K562 (cell line): Measurements from ENCODE around the gene WWOX. TPM values are rescaled to one million over a fixed set of nuclear protein-coding genes. Genes with fewer than 3 reads are reported as not detected.

Experiments used
- ATAC-seq: fragments of 200-7000 bp; cut with Tn5 transposase; 3 replicates; pipeline ENCODE4 v1.9.1; 2020; ENCODE audit warnings: moderate library complexity
- BruUV-seq: library from RNA; stranded (reverse); fragments of 400-500 nt; replicated peaks from 2 replicates; lab custom pipeline; 2021; lab: Mats Ljungman, UMichigan
- CTCF ChIA-PET: fragments of 300-600 bp; formaldehyde crosslinking; extraction: SDS; loops from one replicate; lab custom pipeline; 2021; ENCODE audit warnings: low intra/inter-chr PET ratio; lab: Yijun Ruan, JAX
- POLR2A ChIA-PET: fragments of 300-600, 350-650 bp; sonication (Branson Sonifier 250); formaldehyde crosslinking; extraction: SDS; loops from one replicate; lab custom pipeline; 2021; ENCODE audit warnings: antibody characterized with exemption, inconsistent platforms; lab: Yijun Ruan, JAX
- DNase-seq, 4 experiments: peaks; one replicate each; pipeline versions ENCODE4 v3.0.0 to v3.0.0-alpha.2; 2011 to 2018; ENCODE audit warnings: low spot score in 3 of 4, mixed read lengths in 3 of 4; ENCODE audit errors: extremely low read depth in 1 of 4
- FAIRE-seq: peaks from 2 replicates; lab custom pipeline; 2011; peaks lifted over from hg19 to GRCh38; lab: Jason Lieb, UNC
- H2AFZ ChIP-seq: 2 replicates; pipeline ENCODE4 v1.6.0; 2011; ENCODE audit warnings: low read depth, low read length, control low read depth, inconsistent platforms
- H3K27ac ChIP-seq: fragments of 200-600 bp; 3 replicates; pipeline ENCODE4 v1.8.0; 2011; ENCODE audit warnings: low read depth, mild to moderate bottlenecking, control low read depth, inconsistent platforms, low read length, moderate library complexity, mixed read lengths; ENCODE audit errors: extremely low read depth
- H3K27me3 ChIP-seq, 2 experiments: fragments of 300-600 bp in 1 of 2; 2 replicates in 1 of 2; 3 replicates in 1 of 2; pipeline versions ENCODE4 v1.6.0 to v1.8.0; 2011; ENCODE audit warnings: inconsistent platforms in 2 of 2, low read length in 2 of 2, mild to moderate bottlenecking in 1 of 2, mixed read lengths in 1 of 2, moderate library complexity in 1 of 2; ENCODE audit not compliant: control insufficient read depth in 2 of 2, insufficient read depth in 2 of 2
- H3K36me3 ChIP-seq: fragments of 300-600 bp; 3 replicates; pipeline ENCODE4 v1.8.0; 2011; ENCODE audit warnings: mild to moderate bottlenecking, low read length, inconsistent platforms; ENCODE audit not compliant: control insufficient read depth, insufficient read depth
- H3K4me1 ChIP-seq, 2 experiments: fragments of 200-600 bp in 1 of 2; replicated peaks in 1 of 2; 2 replicates in 1 of 2; 3 replicates in 1 of 2; pipeline versions ENCODE4 v1.5.1 to v1.8.0; 2011; ENCODE audit warnings: inconsistent platforms in 2 of 2, low read length in 2 of 2, mild to moderate bottlenecking in 1 of 2, mixed read lengths in 1 of 2, moderate library complexity in 1 of 2; ENCODE audit not compliant: control insufficient read depth in 2 of 2, insufficient read depth in 2 of 2
- H3K4me2 ChIP-seq: 2 replicates; pipeline ENCODE4 v1.6.1; 2011; ENCODE audit warnings: low read length, control low read depth, inconsistent platforms, mixed read lengths; ENCODE audit not compliant: insufficient read depth
- H3K4me3 ChIP-seq: fragments of 200-600 bp; sonication (generic), shearing (Covaris generic); 2 replicates; pipeline ENCODE4 v1.5.1; 2016; ENCODE audit warnings: control low read depth, inconsistent platforms
- H3K79me2 ChIP-seq: fragments of 200-600 bp; 3 replicates; pipeline ENCODE4 v1.8.0; 2011; ENCODE audit warnings: low read length, inconsistent platforms; ENCODE audit not compliant: control insufficient read depth, insufficient read depth
- H3K9ac ChIP-seq, 2 experiments: 2 replicates each; pipeline versions ENCODE4 v1.6.0 to v1.6.1; 2011; ENCODE audit warnings: low read depth in 2 of 2, low read length in 2 of 2, control low read depth in 1 of 2, inconsistent platforms in 1 of 2, mild to moderate bottlenecking in 1 of 2, mixed read lengths in 1 of 2; ENCODE audit not compliant: insufficient read depth in 1 of 2
- H3K9me1 ChIP-seq: one replicate; pipeline ENCODE4 v1.6.0; 2011; ENCODE audit warnings: inconsistent platforms, mild to moderate bottlenecking, low read length, moderate library complexity; ENCODE audit not compliant: control insufficient read depth, insufficient read depth
- H3K9me3 ChIP-seq: replicated peaks from 2 replicates; pipeline ENCODE4 v1.5.1; 2011; ENCODE audit warnings: low read depth, low read length, inconsistent platforms; ENCODE audit not compliant: control insufficient read depth, insufficient read depth
- H4K20me1 ChIP-seq: replicated peaks from 2 replicates; pipeline ENCODE4 v1.6.1; 2011; ENCODE audit warnings: low read length, inconsistent platforms, mixed read lengths; ENCODE audit not compliant: control insufficient read depth, insufficient read depth
- CCNT2 ChIP-seq: IDR thresholded peaks from 2 replicates; pipeline ENCODE4 v1.6.1; 2011; ENCODE audit warnings: borderline replicate concordance, low read depth, mild to moderate bottlenecking, moderate library complexity, mixed read lengths, low read length; ENCODE audit not compliant: insufficient read length; ENCODE audit errors: extremely low read depth
- GATAD2A ChIP-seq: fragments of 450-650 bp; IDR thresholded peaks from 2 replicates; pipeline ENCODE4 v1.6.1; 2017
- MYC ChIP-seq, 2 experiments: fragments of 250-450 bp in 1 of 2; sonication (Bioruptor Pico) in 1 of 2; IDR thresholded peaks; 2 replicates each; pipeline versions ENCODE4 v1.5.1 to v1.6.1; 2012 to 2021; ENCODE audit warnings: low read depth in 2 of 2, borderline replicate concordance in 1 of 2, improper control_type of control experiment in 1 of 2, low read length in 1 of 2, mild to moderate bottlenecking in 1 of 2, moderate library complexity in 1 of 2
- PHF20 ChIP-seq: fragments of 450-650 bp; IDR thresholded peaks from 2 replicates; pipeline ENCODE4 v1.6.1; 2018; ENCODE audit not compliant: partially characterized antibody
- PTTG1 ChIP-seq: fragments of 450-650 bp; IDR thresholded peaks from 2 replicates; pipeline ENCODE4 v1.6.1; 2016; ENCODE audit warnings: low read depth, mild to moderate bottlenecking, missing genetic modification characterization, missing compliant biosample characterization
- RNF2 ChIP-seq: sonication (generic); IDR thresholded peaks from 2 replicates; pipeline ENCODE4 v1.6.1; 2016
- THRAP3 ChIP-seq: fragments of 450-650 bp; IDR thresholded peaks from 2 replicates; pipeline ENCODE4 v1.6.1; 2016; ENCODE audit warnings: mild to moderate bottlenecking, inconsistent platforms, borderline replicate concordance
- ZNF197 ChIP-seq: fragments of 200-800 bp; sonication (Bioruptor generic); IDR thresholded peaks from 2 replicates; pipeline ENCODE4 v1.6.1; 2016; ENCODE audit warnings: low read depth, missing genetic modification characterization, missing compliant biosample characterization
- ZNF41 ChIP-seq: fragments of 250-450 bp; sonication (Bioruptor Pico); conservative IDR thresholded peaks from 2 replicates; pipeline ENCODE4 v1.4.0; 2020; ENCODE audit warnings: mild to moderate bottlenecking
- ZNF586 ChIP-seq: fragments of 450-650 bp; formaldehyde crosslinking; conservative IDR thresholded peaks from 2 replicates; pipeline ENCODE4 v1.4.0; 2020; ENCODE audit warnings: mild to moderate bottlenecking, moderate library complexity
- ZNF644 ChIP-seq: fragments of 200-800 bp; sonication (Bioruptor generic); IDR thresholded peaks from 2 replicates; pipeline ENCODE4 v1.6.1; 2016; ENCODE audit warnings: low read depth, missing genetic modification characterization, missing compliant biosample characterization
- WGBS: fragments of 100-300 bp; shearing (Covaris generic); methylation state at CpG from one replicate; pipeline ENCODE4 v1.1.6; 2016; ENCODE audit warnings: low coverage, mixed read lengths; ENCODE audit not compliant: insufficient coverage; ENCODE audit errors: missing lambda C conversion rate; 5-methylcytosine and 5-hydroxymethylcytosine counted together
- in situ Hi-C: fragments of 300-500 bp; cut with MboI; formaldehyde crosslinking; loops from 4 replicates; pipeline ENCODE4 v1.15.0; 2018; ENCODE audit warnings: inconsistent platforms, mixed read lengths
- intact Hi-C: fragments of 100-400 bp; cut with micrococcal nuclease; formaldehyde crosslinking; loops from 2 replicates; pipeline ENCODE4 v1.14.2; 2022
- polyA plus RNA-seq, 8 experiments: library from polyadenylated mRNA; depleted of rRNA in 4 of 8; stranded (reverse) in 5 of 8; unstranded in 3 of 8; fragments of >200 nt; fragmentation: Nextera tagmentation in 2 of 8; fragmentation: Illumina TruSeq in 1 of 8; extraction: Ambion mirVana in 2 of 8; extraction: Trizol in 1 of 8; gene quantifications; 2 replicates each; pipeline versions ENCODE4 v1.2.1 to v1.2.3, GENCODE V29; 2011 to 2014; ENCODE audit warnings: inconsistent platforms in 1 of 8, missing spikeins in 1 of 8
- total RNA-seq, 7 experiments: library from RNA; depleted of rRNA in 6 of 7; stranded (reverse); fragments of >200 nt in 6 of 7; fragmentation: Illumina TruSeq in 2 of 7; extraction: Trizol in 2 of 7; gene quantifications; 2 replicates each; pipeline versions ENCODE4 v1.2.1 to v1.2.3, GENCODE V29; 2011 to 2021; ENCODE audit warnings: low replicate concordance in 1 of 7

The WWOX gene
- total and polyA plus RNA-seq, 9 of the 15 experiments (the other 6 are each of a cell fraction or from before 2014, with no cell fraction given), result 1.6 to 22.7 (median 8.1) TPM

DNA sequence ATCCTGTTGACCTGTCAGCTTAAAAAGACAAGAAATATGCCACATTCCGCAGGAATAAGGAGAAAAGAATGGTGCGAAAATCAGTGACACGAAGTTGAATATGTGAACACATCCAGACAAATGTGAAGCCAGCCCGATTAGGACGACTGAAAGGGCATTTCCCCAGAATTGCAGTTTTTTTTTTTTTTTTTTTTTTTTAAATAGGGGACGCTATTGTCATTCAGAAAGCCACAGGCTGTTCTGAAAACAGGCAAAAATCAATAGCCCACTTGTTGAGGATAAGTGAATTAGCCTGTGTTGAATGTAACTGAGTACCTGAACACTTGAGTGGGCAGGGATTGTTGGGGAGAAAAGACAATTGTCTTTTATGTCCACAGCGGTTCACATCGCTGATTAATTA lies 507.1 kb downstream of the WWOX start:
- no peak for DNase-seq
- no peak for TF ChIP-seq ZNF41 (CRISPR knock-in tag)
- no peak for TF ChIP-seq GATAD2A
- TF ChIP-seq RNF2, result no peak
- no peak for TF ChIP-seq MYC (IDR thresholded peaks at IDR 0.05; ENCODE audit: low read depth, low read length)
- no peak for TF ChIP-seq MYC (CRISPR knock-in tag; IDR thresholded peaks at IDR 0.05; ENCODE audit: borderline replicate concordance, low read depth)
- no peak for TF ChIP-seq ZNF197
- TF ChIP-seq THRAP3, result no peak
- no peak for TF ChIP-seq ZNF644 (tag)
- TF ChIP-seq PTTG1, result no peak
- no peak for TF ChIP-seq PHF20
- TF ChIP-seq CCNT2, result no peak
- no peak for TF ChIP-seq ZNF586
- H3K4me1 ChIP-seq, result no peaks in the 10 kb centered on the region
- H3K4me3 ChIP-seq, result no peak overlapping the region
- no peak for ATAC-seq
- no peaks in the 10 kb centered on the region for H3K9me1 ChIP-seq
- WGBS, result 3% methylated on average over 8 of the region's 8 CpGs
- H3K36me3 ChIP-seq, result no peaks in the 10 kb centered on the region
- in situ Hi-C loops, result no loop called here
- H4K20me1 ChIP-seq, result no peaks in the 10 kb centered on the region
- no peak overlapping the region for H3K27ac ChIP-seq
- no peak overlapping the region for H3K9ac ChIP-seq
- intact Hi-C loops, result no loop called here
- ChIA-PET CTCF (no interaction called here), POLR2A (interaction anchor here (0.6 kb wide), 1 partner anchor 479 kb away, joined by 3 read pairs; no protein-coding TSS in a partner anchor)
- H2AFZ ChIP-seq, result no peak overlapping the region
- H3K9me3 ChIP-seq, result no peaks in the 10 kb centered on the region
- no TSS peak for BruUV-seq
- H3K79me2 ChIP-seq, result no peaks in the 10 kb centered on the region
- no peak overlapping the region for H3K4me2 ChIP-seq
- H3K27me3 ChIP-seq, result peaks cover 5 to 8% of the 10 kb centered on the region in 2 experiments; a peak in 4 of 5 replicates
- no peak for FAIRE-seq
